B cell (primary cell): ENCODE data around the gene MEIKIN. TPM values are rescaled to one million over a fixed set of nuclear protein-coding genes. Genes with fewer than 3 reads are reported as not detected.

ENCODE experiments used
- ATAC-seq: fragments of 200-7000 bp; cut with Tn5 transposase; one replicate; pipeline ENCODE4 v1.10.0; 2021; ENCODE audit warnings: low read depth, mild to moderate bottlenecking, moderate number of reproducible peaks, moderate library complexity
- CTCF ChIA-PET: fragments of 350-600 bp; sonication (Branson Sonifier 250); formaldehyde crosslinking; loops from one replicate; lab custom pipeline; 2021; ENCODE audit warnings: antibody characterized with exemption, inconsistent platforms; lab: Charles Lee
- POLR2A ChIA-PET: fragments of 350-600 bp; sonication (Branson Sonifier 250); formaldehyde crosslinking; loops from one replicate; lab custom pipeline; 2021; ENCODE audit warnings: antibody characterized with exemption; lab: Charles Lee
- DNase-seq: peaks from one replicate; pipeline ENCODE4 v3.0.0; 2013
- H2AFZ ChIP-seq: 2 replicates; pipeline ENCODE4 v1.6.1; 2012; ENCODE audit warnings: mild to moderate bottlenecking, low read depth, low read length; ENCODE audit not compliant: insufficient read depth, poor library complexity, severe bottlenecking
- H3K27ac ChIP-seq, 2 donors: 1 replicate in 1 of 2; 2 replicates in 1 of 2; pipeline ENCODE4 v1.5.1; 2012 to 2013; ENCODE audit warnings: low read length in 2 of 2, mild to moderate bottlenecking in 2 of 2, moderate library complexity in 1 of 2
- H3K27me3 ChIP-seq, 4 experiments: fragments of 200-600 bp in 1 of 4; sonication (generic) in 1 of 4; replicated peaks in 1 of 4; 1 replicate in 2 of 4; 2 replicates in 2 of 4; pipeline versions ENCODE4 v1.6.1 to v1.7.0; 2013 to 2016; ENCODE audit warnings: low read length in 3 of 4, mild to moderate bottlenecking in 2 of 4, mixed read lengths in 1 of 4, moderate library complexity in 1 of 4; ENCODE audit not compliant: insufficient read depth in 4 of 4, control insufficient read depth in 3 of 4; ENCODE audit errors: control extremely low read depth in 1 of 4
- H3K36me3 ChIP-seq, 2 experiments: replicated peaks in 1 of 2; 1 replicate in 1 of 2; 2 replicates in 1 of 2; pipeline versions ENCODE4 v1.6.1 to v1.7.1; 2013; ENCODE audit warnings: low read length in 1 of 2; ENCODE audit not compliant: insufficient read depth in 2 of 2, control insufficient read depth in 1 of 2; ENCODE audit errors: control extremely low read depth in 1 of 2, extremely low read depth in 1 of 2
- H3K4me1 ChIP-seq, 2 donors: fragments of 200-600 bp in 1 of 2; sonication (generic) in 1 of 2; 1 replicate in 1 of 2; 2 replicates in 1 of 2; pipeline versions ENCODE4 v1.5.1 to v1.6.1; 2013 to 2017; ENCODE audit warnings: low read length in 2 of 2; ENCODE audit not compliant: control insufficient read depth in 2 of 2, insufficient read depth in 2 of 2
- H3K4me2 ChIP-seq: replicated peaks from 2 replicates; pipeline ENCODE3; 2012; ENCODE audit warnings: mild to moderate bottlenecking, low read depth, low read length; ENCODE audit not compliant: poor library complexity, severe bottlenecking
- H3K4me3 ChIP-seq, 5 experiments: fragments of 200-600 bp in 1 of 5; sonication (generic) in 1 of 5; 1 replicate in 3 of 5; 2 replicates in 2 of 5; pipeline versions ENCODE4 v1.5.1 to v1.7.0; 2011 to 2016; ENCODE audit warnings: low read length in 4 of 5, mild to moderate bottlenecking in 4 of 5, low read depth in 2 of 5, control low read depth in 1 of 5, moderate library complexity in 1 of 5; ENCODE audit not compliant: insufficient read depth in 1 of 5; ENCODE audit errors: control extremely low read depth in 1 of 5, extremely low read depth in 1 of 5
- H3K79me2 ChIP-seq: fragments of 200-600 bp; sonication (generic); one replicate; pipeline ENCODE4 v1.6.0; 2016; ENCODE audit warnings: low read length; ENCODE audit not compliant: control insufficient read depth, insufficient read depth
- H3K9ac ChIP-seq: fragments of 200-600 bp; sonication (generic); 2 replicates; pipeline ENCODE4 v1.6.1; 2017; ENCODE audit warnings: mild to moderate bottlenecking, low read length, moderate library complexity
- H3K9me3 ChIP-seq, 3 donors: one replicate each; pipeline versions ENCODE4 v1.6.1 to v1.7.1; 2013; ENCODE audit warnings: low read length in 2 of 3; ENCODE audit not compliant: control insufficient read depth in 2 of 3, insufficient read depth in 1 of 3; ENCODE audit errors: control extremely low read depth in 1 of 3
- H4K20me1 ChIP-seq: 2 replicates; pipeline ENCODE4 v1.6.0; 2012; ENCODE audit warnings: mild to moderate bottlenecking, low read length; ENCODE audit not compliant: insufficient read depth, control insufficient read depth, poor library complexity, severe bottlenecking
- H3K27ac Mint-ChIP-seq: one replicate; pipeline ENCODE4 v1.8.0; 2021; ENCODE audit warnings: mixed read lengths
- H3K27me3 Mint-ChIP-seq: one replicate; pipeline ENCODE4 v1.8.0; 2021; ENCODE audit warnings: mixed read lengths
- H3K4me1 Mint-ChIP-seq: one replicate; pipeline ENCODE4 v1.8.0; 2021; ENCODE audit warnings: mixed read lengths
- H3K4me3 Mint-ChIP-seq: one replicate; pipeline ENCODE4 v1.8.0; 2021; ENCODE audit warnings: mixed read lengths
- H3K9me3 Mint-ChIP-seq: one replicate; pipeline ENCODE4 v1.8.0; 2022; ENCODE audit warnings: mixed read lengths; ENCODE audit not compliant: insufficient read depth
- CTCF ChIP-seq: fragments of 200-600 bp; IDR thresholded peaks from one replicate; pipeline ENCODE4 v1.8.0; 2022; ENCODE audit warnings: antibody characterized with exemption, mild to moderate bottlenecking
- EZH2 ChIP-seq: IDR thresholded peaks from 2 replicates; pipeline ENCODE4 v1.6.1; 2012; ENCODE audit warnings: borderline replicate concordance, low read depth, mild to moderate bottlenecking, moderate library complexity, low read length; ENCODE audit not compliant: insufficient read depth, poor library complexity, severe bottlenecking
- WGBS: methylation state at CpG from one replicate; pipeline ENCODE4 v1.1.5; 2013; ENCODE audit warnings: missing lambda C conversion rate; ENCODE audit not compliant: insufficient coverage; 5-methylcytosine and 5-hydroxymethylcytosine counted together
- intact Hi-C: fragments of 100-400 bp; cut with micrococcal nuclease; formaldehyde crosslinking; loops from one replicate; pipeline ENCODE4 v1.10.0; 2022
- polyA plus RNA-seq: library from polyadenylated mRNA; depleted of rRNA; stranded (reverse); fragments of >200 nt; gene quantifications from 2 replicates; pipeline ENCODE4 v1.2.3, GENCODE V29; 2012
- total RNA-seq, 2 donors: library from RNA; stranded (reverse); fragments of 120-200 nt in 1 of 2; gene quantifications; 1 replicate in 1 of 2; 2 replicates in 1 of 2; pipeline versions ENCODE4 v1.2.3 to v1.2.4, GENCODE V29; 2013 to 2022

MEIKIN gene
- total and polyA plus RNA-seq, 2 donors (not counting 1 experiment from before 2014, with no cell fraction given): not detected

- no peaks in the 10 kb centered on the region for H3K36me3 ChIP-seq
- H3K9ac ChIP-seq: no peak overlapping the region
- no peak overlapping the region for H3K4me2 ChIP-seq
- DNase-seq (no peak), ATAC-seq (no peak)
- no peaks in the 10 kb centered on the region for H3K4me1 ChIP-seq
- no peaks in the 10 kb centered on the region for H3K4me1 Mint-ChIP-seq
- no peak overlapping the region for H3K27ac Mint-ChIP-seq
- ChIA-PET POLR2A (no interaction called here), CTCF (interaction anchor here (0.7 kb wide), 1 partner anchor 394 kb away, joined by 3 read pairs; no protein-coding TSS in a partner anchor)
- H3K27me3 Mint-ChIP-seq: peaks cover 8% of the 10 kb centered on the region
- no peak overlapping the region for H3K27ac ChIP-seq
- H3K4me3 Mint-ChIP-seq: no peak overlapping the region
- no peak overlapping the region for H2AFZ ChIP-seq
- H3K27me3 ChIP-seq: no peaks in the 10 kb centered on the region
- H3K9me3 ChIP-seq: no peaks in the 10 kb centered on the region
- intact Hi-C loops: no loop called here
- no peaks in the 10 kb centered on the region for H4K20me1 ChIP-seq
- TF ChIP-seq CTCF: no peak
- TF ChIP-seq EZH2: no peak
- H3K4me3 ChIP-seq: no peak overlapping the region
- no peaks in the 10 kb centered on the region for H3K9me3 Mint-ChIP-seq
- 88% methylated on average over 2 of the region's 2 CpGs for WGBS
- no peaks in the 10 kb centered on the region for H3K79me2 ChIP-seq
These were observed 37.8 kb upstream of the MEIKIN start for GRCh38 chr5:131983244-131983771.

- no peaks in the 10 kb centered on the region for H3K9me3 Mint-ChIP-seq
- no peaks in the 10 kb centered on the region for H3K79me2 ChIP-seq
- intact Hi-C loops: no loop called here
- ATAC-seq (no peak), DNase-seq (no peak)
- no peaks in the 10 kb centered on the region for H3K9me3 ChIP-seq
- no peak overlapping the region for H3K9ac ChIP-seq
- H3K4me1 Mint-ChIP-seq: no peaks in the 10 kb centered on the region
- no peak for TF ChIP-seq EZH2
- no peak for TF ChIP-seq CTCF
- peaks cover 8% of the 10 kb centered on the region for H3K27me3 Mint-ChIP-seq
- H3K36me3 ChIP-seq: no peaks in the 10 kb centered on the region
- no peak overlapping the region for H3K27ac Mint-ChIP-seq
- no peaks in the 10 kb centered on the region for H3K4me1 ChIP-seq
- no peak overlapping the region for H3K27ac ChIP-seq
- no peak overlapping the region for H3K4me2 ChIP-seq
- H3K4me3 Mint-ChIP-seq: no peak overlapping the region
- H3K27me3 ChIP-seq: no peaks in the 10 kb centered on the region
- no peaks in the 10 kb centered on the region for H4K20me1 ChIP-seq
- CTCF ChIA-PET: no interaction called here
- no peak overlapping the region for H3K4me3 ChIP-seq
- no peak overlapping the region for H2AFZ ChIP-seq
- POLR2A ChIA-PET: no interaction called here
- 100% methylated on average over 1 of the region's 4 CpGs for WGBS
These were observed 36.1 kb upstream of the MEIKIN start for GRCh38 chr5:131981516-131981915.
